Keratinocyte (primary cell): Measurements from ENCODE around the gene MLIP.

Experiments
- CTCF ChIP-seq, 3 experiments: IDR thresholded peaks in 1 of 3; conservative IDR thresholded peaks in 1 of 3; optimal IDR thresholded peaks in 1 of 3; 2 replicates in 2 of 3; 3 replicates in 1 of 3; pipeline versions ENCODE3 to v1.5.1; 2011; ENCODE audit warnings: low read length in 3 of 3, mild to moderate bottlenecking in 3 of 3, moderate library complexity in 2 of 3, control low read depth in 1 of 3, inconsistent platforms in 1 of 3; ENCODE audit not compliant: insufficient read depth in 2 of 3; ENCODE audit errors: extremely low read depth in 1 of 3
- EZH2 ChIP-seq: IDR thresholded peaks from one replicate; pipeline ENCODE4 v1.6.1; 2012; ENCODE audit warnings: inconsistent platforms, mild to moderate bottlenecking, low read length, moderate library complexity

GRCh38 chr6:54071821-54072340 is 39.4 kb upstream of the MLIP start:
- TF ChIP-seq CTCF (optimal IDR thresholded peaks at IDR 0.05 in 1 of 3, IDR thresholded peaks at IDR 0.05 in 1 of 3, conservative IDR thresholded peaks at IDR 0.05 in 1 of 3; ENCODE audit: extremely low read depth in 1 of 3, insufficient read depth in 2 of 3, low read length in 3 of 3) (no peak), EZH2 (no peak)
